ENCODE measurements around the gene SIAH3. TPM values are rescaled to one million over a fixed set of nuclear protein-coding genes. Genes with fewer than 3 reads are reported as not detected.
"Not testable (repeated sequence)": the region's sequence is repeated elsewhere in the genome, so short reads cannot be mapped to it uniquely, and the experiment has no call there.

SIAH3 gene
- total RNA-seq, 1 experiment from 2014 or later = not detected

DNA sequence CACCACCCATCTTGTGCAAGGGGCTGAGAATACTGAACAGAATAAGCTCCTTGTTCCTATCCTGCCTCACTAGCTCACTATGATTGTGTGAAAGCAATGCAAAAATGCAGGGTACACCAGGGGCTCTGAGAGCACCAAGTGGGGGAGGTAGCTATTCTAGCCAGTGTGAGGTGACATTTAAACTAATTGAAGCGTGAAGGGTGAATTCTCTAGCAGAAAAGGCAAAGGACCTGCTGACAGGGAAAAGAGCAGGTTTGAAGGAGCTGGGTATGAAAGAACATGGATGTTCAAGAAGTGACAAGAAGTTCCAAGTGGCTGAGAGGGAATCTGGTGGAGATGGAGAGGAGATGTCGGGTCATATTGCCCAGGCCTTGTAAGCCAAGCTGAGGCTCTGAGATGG lies 64.2 kb downstream of the SIAH3 start:
- in situ Hi-C loops (cut with HindIII; ENCODE audit: low sequenced_read_pairs) = no loop called here
- DNase-seq (ENCODE audit: low spot score) = no peak

DNA sequence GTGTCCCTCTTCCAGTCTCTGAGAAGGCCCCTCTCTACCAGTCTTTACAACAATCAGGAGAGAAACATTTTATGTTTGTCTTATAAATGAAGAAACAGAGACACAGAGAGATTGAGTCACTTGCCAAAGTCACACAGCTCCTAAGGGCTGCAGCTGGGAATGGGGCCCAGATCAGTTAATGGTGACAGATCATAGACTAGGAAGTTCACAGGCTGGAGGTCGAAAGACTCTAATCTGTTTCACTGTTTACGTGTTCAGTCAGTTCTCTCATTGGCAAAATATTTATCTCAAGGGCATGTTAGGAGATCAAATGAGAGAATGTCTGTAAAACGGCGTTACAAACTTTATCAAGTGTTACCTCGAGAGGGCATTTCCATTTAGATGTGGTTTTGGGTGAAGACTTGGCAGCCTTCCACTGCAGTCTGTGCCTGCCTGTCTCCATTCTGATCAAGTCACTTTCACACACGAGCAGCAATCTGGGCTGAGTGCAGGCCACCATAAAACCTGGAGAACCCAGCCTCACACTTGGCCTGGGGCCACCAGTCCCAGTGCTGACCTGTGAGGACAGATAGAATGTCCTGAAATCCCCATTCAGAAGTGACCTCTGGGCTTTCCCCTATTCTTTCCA lies 65.1 kb downstream of the SIAH3 start:
- in situ Hi-C loops (cut with HindIII; ENCODE audit: low sequenced_read_pairs) = no loop called here
- peak; percentile 3 for DNase-seq (ENCODE audit: low spot score)

DNA sequence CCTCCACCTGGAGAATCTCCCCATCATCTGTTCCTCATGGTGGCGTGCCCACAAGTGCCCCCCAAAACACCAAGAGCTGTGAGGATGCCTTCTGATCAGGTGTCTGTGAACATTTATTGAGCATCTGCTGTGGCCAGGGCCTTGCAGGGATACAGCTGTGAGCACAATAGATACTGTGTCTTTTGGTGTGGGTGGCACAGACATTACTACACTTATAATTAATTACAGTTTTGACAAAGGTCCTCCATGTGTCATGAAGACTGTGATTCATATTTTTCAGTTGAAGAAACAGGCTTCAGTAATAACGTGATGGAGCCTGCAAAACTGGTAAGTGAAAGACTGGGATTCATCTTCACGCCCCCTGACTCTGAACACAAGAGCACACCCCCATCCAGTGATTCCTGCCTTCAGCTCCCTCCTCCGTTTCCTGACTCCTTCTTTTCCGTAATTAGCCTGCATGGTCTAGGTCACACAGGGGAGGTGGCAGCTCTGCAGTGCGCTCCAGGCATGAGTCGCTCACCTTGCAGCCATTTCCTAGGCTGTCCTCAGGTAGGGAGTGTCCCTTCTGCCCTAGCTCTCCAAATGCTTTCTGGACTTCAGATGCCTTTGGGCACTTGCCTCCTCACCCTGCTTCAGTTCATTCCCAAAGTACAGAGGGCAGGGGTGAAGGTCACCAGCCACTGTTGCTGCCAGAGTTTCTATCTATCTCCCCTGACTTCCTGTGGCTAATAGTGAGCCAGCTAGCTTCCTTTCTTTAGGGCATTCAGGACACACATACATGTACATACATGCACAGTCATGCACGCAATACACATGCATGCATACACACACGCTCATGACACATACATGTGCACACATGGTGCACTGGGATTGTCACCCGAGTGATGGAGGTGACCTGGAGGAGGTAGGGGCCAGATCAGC lies 66.5 kb downstream of the SIAH3 start:
- DNase-seq (ENCODE audit: low spot score) = no peak
- in situ Hi-C loops (cut with HindIII; ENCODE audit: low sequenced_read_pairs) = no loop called here

DNA sequence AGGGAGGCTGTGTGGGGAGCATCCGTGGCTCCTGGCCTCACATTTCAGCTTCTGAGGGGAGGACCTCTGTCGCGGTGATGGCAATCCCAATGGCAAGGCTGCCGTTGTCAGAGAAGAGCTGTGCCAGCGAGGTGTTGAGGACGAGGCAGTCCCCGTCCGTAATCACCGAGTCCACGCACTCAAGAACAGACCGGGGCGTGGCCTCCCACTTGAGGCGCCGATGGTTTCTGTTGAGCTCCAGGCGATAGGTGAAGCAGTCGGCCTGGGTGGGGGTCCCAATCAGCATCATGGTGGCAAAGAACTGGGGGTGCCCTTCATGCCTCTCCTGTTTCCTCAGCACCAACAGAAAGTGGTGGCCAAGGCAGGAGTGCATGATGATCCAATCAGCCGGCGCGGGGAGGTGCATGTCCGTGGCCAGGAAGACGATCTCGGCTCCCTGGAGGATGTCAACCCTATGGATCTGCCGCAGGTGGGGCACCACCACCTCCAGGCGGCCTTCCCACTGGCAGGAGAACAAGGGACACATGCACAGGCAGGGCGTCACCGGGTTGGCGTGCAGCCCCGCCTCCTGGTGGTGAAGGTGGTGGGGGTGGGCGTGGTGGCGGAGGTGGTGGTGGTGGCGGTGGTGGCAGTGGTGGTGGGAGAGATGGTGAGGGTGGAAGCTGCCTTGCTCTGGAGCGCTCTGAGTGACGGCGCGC lies 68.1 kb downstream of the SIAH3 start:
- in situ Hi-C loops (cut with HindIII; ENCODE audit: low sequenced_read_pairs) = no loop called here
- no peak for DNase-seq (ENCODE audit: low spot score)

DNA sequence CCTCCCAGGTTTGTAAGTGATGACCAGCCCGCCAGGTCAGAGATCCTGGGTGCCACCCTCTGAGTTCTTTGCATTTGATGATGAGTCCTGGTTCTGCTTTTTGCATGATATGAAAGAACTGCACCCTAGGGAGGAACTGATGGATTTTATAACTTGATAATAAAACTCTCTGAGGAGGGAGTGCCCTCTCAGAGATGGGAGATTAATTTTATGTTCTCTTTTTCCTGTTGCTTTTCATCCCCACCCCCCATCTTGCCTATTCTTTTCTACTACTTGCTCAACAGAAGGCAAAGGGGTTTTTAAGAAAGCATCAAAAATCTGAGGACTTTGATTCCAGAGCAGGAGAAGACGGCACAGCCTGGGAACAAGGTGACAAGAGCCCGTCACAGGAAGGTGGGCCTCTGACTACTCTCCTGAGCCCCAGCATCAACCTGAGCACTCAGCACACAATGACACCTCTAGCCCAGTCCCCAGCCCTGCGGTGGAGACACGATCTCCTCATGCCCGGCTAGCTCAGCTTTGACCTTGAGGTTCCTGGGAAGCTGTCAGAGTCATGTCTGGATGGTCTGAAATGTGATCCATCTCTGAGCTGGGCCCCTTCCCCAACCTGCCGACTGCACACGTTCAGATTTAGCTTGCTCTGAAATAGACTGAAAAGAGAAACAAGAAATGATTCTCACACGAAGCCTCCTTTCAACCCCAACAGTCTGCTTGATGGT lies 69.1 kb downstream of the SIAH3 start:
- in situ Hi-C loops (cut with HindIII; ENCODE audit: low sequenced_read_pairs) = no loop called here
- DNase-seq (ENCODE audit: low spot score) = no peak

DNA sequence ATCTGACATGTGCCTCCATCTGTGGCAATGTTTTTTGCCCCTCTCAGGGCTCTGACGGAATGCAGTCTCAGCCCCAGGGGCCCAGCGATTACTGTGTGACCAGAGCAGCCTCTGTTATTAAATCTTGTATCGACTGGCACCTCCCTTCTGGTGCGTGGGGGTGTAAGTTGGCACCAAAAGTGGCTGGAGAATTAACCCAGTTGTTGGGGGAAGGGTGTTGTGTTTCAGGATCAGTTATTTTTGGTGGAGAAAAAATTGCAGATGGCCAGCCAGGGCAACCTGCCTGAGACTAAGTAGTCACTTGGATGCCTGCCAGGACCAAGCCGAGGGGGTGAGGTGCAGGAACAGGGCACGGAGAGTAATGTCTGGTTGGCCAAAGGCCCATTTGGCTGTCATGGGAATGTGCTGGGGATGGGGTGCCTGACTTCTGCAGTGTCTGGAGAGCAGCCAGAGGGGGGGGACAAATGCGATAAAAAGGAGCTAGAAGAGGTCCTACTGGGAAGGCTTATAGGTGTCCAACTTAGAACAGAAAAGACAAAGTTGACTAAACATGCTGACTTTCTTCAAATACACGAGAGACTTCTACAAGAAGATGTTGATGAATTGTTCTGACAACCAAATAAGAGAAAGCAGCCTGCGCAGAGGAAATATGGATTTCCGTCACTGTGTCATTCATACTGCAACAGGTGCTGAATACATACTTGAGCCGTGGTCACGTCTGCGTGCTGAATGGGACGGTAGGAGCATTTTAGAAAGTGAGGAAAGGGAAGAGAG lies 69.8 kb downstream of the SIAH3 start:
- peak; percentile 52 for DNase-seq (ENCODE audit: low spot score)
- in situ Hi-C loops (cut with HindIII; ENCODE audit: low sequenced_read_pairs) = no loop called here

DNA sequence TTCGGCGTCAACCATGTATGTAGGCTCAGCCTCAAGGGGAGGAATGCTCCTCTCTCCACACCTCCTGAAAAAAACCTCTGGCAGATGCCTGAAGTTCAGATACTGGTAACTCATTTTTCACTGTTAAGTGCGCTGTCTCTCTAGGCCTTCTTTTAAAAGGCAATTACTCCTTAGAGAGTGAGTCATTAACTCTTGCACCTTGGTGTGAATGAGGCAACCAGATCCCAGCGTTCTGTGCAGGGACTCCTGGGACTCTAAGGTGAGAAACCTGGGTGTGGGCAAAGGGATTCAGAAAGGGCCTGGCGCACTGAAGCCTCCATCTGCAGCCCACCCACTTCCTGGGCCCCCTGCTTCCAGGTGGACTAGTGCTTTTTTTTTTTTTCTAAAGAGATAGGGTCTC lies 71.7 kb downstream of the SIAH3 start:
- in situ Hi-C loops (cut with HindIII; ENCODE audit: low sequenced_read_pairs) = no loop called here
- DNase-seq (ENCODE audit: low spot score) = no peak

DNA sequence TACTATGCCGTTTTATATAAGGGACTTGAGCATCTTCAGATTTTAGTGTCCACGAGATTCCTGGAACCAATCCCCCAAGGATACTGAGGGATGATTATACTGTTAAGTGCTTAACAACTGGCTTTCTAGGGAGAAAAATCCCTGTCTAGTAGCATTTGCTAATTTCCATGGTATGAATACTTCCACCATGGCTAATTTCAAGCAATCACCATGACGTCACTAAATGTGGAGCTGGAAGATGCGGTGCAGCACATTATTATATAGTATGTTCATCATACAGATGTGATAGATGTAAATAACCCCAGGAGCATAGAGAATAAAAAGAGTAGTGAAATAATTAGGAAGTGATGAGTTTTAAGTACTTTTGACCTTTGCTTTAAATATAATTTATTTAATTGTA lies 72.7 kb downstream of the SIAH3 start:
- in situ Hi-C loops (cut with HindIII; ENCODE audit: low sequenced_read_pairs) = no loop called here
- DNase-seq (ENCODE audit: low spot score) = no peak

DNA sequence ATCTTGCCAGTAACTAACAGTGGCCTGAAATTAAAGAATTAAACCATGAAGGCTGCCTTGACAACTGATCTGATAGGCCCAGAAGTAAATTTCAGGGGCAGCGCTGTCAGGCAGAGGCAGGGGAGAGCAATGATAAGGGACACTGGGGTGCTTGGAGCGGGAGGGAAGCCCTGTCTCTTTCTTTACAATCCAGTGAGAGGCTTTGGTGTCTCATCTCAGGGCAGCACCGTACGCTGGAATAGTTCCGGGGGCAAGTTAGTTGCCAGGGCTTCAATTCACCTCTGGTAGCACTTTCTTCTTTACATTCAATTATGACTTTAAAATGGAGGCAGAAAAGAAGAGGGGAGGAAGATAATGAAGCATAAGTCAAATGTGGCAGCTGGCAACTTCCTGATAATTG lies 74.8 kb downstream of the SIAH3 start:
- in situ Hi-C loops (cut with HindIII; ENCODE audit: low sequenced_read_pairs) = no loop called here
- no peak for DNase-seq (ENCODE audit: low spot score)

DNA sequence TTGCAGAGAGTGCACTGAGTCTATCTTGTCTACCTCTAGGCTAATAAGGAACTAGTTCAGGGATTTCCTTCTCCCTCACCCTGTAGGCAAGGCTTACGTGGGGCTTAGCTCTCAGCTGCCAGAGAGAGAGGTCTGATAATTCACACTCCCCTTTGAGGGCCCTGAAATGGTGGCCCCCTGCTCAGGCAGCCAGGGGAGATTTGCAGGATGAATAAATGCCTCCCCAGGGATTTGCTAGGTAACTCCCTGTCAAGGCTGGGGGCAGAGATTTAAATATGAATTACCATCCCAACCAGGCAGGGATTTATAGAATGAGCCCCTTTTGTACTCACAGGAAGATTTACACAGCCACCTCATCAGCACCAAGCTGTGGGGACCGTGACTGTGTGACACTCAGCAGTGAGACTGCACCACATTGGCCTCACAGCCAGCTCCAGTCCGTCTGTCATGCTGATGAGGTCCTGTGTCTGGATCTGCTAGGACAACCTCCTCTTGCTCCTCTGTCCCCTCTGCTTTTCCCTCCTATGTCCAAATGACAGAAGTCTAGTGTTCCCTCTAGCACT lies 76.1 kb downstream of the SIAH3 start:
- in situ Hi-C loops (cut with HindIII; ENCODE audit: low sequenced_read_pairs) = no loop called here
- no peak for DNase-seq (ENCODE audit: low spot score)

DNA sequence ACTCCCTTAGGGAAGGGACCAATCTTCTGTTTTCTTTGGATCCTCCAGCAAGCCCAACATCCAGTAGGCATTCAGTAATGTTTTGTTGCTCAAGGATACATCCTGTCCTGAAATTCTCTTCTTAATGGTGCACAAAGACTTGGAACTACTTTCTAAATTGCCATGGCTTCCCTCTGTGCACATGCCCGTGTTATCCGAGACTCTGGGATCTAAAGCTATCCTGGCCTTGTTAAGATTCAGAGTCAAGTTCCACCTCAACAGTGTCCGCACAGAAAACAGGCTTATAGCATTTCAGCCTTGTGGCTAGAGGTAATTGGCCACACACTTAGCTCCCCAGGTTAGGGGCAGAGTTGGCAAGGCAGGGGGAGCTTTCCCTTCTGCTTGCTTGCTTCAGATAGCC lies 77.6 kb downstream of the SIAH3 start:
- DNase-seq (ENCODE audit: low spot score) = no peak
- in situ Hi-C loops (cut with HindIII; ENCODE audit: low sequenced_read_pairs) = no loop called here

DNA sequence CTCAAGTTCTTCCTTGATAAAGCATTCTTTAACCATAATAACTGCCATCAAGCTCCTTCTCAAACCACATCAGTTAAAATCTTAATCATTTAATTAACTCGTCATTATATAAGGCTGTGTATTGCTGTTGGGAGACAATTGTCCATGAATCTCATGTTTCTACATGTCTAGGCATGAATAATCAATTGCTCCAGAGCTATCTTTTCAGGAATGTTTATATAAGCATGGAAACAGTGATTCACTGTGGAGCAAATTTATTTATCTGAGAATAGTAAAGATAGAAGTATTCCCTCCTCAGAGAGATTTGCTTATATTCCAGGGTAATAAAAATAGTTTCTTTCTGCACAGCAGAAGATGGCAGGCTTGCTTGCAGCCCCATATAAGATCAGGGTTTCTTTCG lies 78.3 kb downstream of the SIAH3 start:
- in situ Hi-C loops (cut with HindIII; ENCODE audit: low sequenced_read_pairs) = no loop called here
- DNase-seq (ENCODE audit: low spot score) = no peak

DNA sequence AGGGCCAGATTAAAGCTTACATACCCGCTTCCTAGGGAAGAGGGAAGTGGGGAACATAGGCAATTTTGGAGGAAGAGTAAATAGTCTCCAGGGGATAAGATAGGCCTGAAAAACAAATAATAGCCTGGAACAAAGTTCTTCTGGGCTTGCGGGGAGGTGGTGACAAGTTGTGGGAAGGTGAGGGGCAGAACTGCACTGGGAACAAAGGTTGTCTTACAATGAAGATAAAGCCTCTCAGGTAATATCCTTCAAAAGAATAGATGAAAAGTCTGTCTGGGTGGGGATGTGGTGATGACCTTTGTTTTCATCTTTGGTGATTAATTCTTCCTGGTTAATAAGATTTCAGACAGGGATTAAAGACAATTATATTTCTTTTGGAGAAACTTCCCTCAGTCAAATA lies 80.7 kb downstream of the SIAH3 start:
- in situ Hi-C loops (cut with HindIII; ENCODE audit: low sequenced_read_pairs) = no loop called here
- DNase-seq (ENCODE audit: low spot score) = no peak

DNA sequence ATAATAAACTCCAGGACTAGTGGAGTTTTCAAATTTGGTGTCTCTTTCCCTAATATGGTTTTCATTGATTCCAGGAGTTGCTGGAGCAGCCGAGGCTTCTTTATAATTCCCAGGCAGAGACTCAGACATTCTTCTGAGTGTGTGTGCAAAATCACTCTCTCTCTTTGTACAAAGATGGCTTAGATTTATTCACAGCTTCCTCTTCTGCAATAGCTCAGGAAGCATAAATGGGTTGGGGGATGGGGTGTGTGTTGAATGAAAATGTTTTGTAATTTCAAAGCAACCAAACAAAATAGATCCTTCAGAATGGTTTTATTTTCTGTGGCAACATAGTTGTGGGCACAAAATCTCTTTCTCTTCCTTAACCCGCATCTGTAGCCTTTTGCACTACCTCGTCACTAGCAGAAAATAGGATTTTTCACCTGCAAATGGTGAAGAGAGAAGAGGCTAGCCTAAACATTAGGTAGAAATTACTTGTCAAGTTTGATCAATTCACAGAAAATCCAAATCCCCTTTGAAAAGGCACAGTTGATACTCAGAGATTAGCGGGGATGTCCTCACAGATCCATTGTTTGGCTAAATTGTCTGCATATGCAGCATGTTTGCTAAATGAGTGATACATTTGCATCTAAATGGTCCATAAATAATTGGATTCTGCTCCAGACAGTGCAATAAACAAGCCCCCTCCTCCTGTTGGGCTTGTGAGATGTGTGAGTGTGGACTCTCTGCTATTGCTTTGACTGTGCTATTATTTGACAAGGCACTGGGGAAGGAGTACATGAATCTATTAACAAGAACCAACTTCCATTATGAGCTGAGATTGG lies 82.7 kb downstream of the SIAH3 start:
- DNase-seq (ENCODE audit: low spot score) = no peak

DNA sequence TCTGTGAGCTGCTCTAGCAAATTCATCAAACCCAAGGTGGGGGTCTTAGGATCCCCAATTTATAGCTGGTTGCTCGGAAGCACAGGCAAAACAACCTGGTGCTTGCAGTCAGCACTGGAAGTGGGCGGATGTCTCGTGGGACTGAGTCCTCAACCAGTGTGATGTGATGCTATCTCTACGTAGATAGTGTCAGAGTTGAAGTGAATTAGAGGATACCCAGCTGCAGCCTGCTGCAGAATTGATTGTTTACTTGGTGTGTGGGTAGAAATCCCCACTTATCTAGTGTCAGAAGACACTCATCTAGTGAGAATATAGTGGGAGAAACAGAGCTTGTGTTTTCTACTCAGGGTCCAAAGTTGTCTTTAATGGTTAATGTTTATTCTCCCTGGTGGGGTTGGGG lies 86.1 kb downstream of the SIAH3 start:
- in situ Hi-C loops (cut with HindIII; ENCODE audit: low sequenced_read_pairs) = no loop called here
- DNase-seq (ENCODE audit: low spot score) = no peak

More for the DNA sequence above, 82.7 kb downstream of the SIAH3 start:
- in situ Hi-C loops (cut with HindIII; ENCODE audit: low sequenced_read_pairs) = no loop called here

DNA sequence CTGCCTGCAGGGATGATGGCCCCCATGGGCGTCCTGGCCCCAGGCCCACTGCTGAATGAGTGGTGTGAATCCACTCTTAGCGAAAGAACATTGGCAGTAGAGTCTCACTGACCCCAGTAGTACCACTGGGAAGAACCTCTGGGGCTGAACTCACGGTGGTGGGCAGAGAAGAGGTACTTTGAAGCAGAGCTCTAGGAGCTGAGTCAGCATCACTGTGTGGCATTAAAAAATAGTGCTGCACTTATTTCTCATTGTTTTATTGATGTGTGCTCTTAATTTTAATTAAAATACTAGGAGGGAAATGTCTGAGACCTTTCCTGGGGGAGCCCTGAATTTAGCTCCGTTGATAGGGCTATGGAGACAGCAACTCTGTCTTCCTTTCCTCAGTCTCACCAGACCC lies 88.1 kb downstream of the SIAH3 start:
- DNase-seq (ENCODE audit: low spot score) = no peak
- in situ Hi-C loops (cut with HindIII; ENCODE audit: low sequenced_read_pairs) = no loop called here

DNA sequence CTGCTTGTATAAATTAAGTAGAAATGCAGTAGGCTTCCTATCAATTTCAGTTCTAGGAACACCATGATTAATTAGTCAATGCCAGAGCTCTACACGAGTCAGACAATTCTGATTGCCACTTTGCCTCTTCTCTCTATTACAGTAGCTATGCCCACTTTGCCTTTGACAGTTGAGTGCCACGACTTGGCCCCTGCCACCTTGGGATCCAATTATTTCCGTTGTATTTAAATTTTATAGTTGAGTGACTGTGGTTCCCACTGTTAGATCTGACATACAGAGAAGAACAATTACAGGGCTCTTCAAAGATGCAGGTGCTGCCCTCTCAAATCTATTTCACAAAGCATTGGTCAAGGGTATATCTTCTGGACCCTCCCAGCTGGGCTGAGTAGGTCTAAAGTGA lies 94.0 kb downstream of the SIAH3 start:
- DNase-seq (ENCODE audit: low spot score); in situ Hi-C loops (cut with HindIII; ENCODE audit: low sequenced_read_pairs): not testable (repeated sequence)

DNA sequence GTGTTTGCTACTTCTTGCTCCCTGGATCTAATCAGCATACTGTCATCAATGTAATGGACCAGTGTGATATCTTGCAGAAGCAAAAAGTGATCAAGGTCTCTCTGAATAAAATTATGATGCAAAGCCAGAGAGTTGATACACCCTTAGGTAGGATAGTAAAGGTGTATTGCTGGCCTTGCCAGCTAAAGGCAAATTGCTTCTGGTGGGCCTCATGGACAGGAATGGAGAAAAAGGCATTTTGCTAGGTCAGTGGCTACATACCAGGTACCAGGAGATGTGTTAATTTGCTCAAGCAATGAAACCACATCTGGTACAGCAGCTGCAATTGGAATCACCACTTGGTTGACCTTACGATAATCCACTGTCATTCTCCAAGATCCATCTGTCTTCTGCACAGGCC lies 95.1 kb downstream of the SIAH3 start:
- in situ Hi-C loops (cut with HindIII; ENCODE audit: low sequenced_read_pairs) = not testable (repeated sequence)

More for the DNA sequence above, 95.1 kb downstream of the SIAH3 start:
- DNase-seq (ENCODE audit: low spot score) = not testable (repeated sequence)
